Measurements from ENCODE around the gene HIF1A. TPM values are rescaled to one million over a fixed set of nuclear protein-coding genes. Genes with fewer than 3 reads are reported as not detected.

Gene HIF1A
- total and polyA plus RNA-seq, 2 donors (not counting 1 experiment from before 2014, with no cell fraction given), result 44.2 to 261 TPM

DNA sequence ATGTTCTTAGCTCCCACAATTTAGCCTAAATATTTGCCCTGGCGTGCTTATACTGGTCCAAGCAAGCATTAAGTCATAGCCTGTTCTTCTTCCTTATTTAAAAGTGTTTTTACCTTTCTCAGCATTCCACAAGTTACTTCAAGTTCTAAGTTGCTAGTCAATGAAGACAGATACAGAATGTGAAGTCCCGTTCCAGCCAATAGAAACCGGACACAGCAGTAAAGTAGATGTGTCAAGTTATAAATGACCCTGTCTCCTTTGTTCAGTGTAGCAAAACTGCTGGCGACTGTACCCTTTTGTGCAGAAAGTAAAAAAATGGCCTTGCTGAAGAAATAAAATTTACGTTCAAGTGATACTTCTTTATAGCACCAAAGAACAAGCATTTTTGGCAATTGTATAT lies 70.8 kb downstream of the HIF1A start:
- no peaks in the 10 kb centered on the region for H3K27me3 ChIP-seq (replicated peaks in 1 of 4; ENCODE audit: control extremely low read depth in 1 of 4, control insufficient read depth in 3 of 4, insufficient read depth in 4 of 4, low read length in 3 of 4)
- no peak overlapping the region for H3K9ac ChIP-seq (ENCODE audit: low read length)
- no peaks in the 10 kb centered on the region for H4K20me1 ChIP-seq (ENCODE audit: control insufficient read depth, insufficient read depth, low read length, poor library complexity, severe bottlenecking)
- Mint-ChIP-seq H3K27me3 (no peaks in the 10 kb centered on the region), H3K27ac (no peak overlapping the region), H3K4me3 (no peak overlapping the region), H3K9me3 (ENCODE audit: insufficient read depth) (no peaks in the 10 kb centered on the region), H3K4me1 (peaks cover 34% of the 10 kb centered on the region)
- TF ChIP-seq EZH2 (IDR thresholded peaks at IDR 0.05; ENCODE audit: borderline replicate concordance, insufficient read depth, low read depth, low read length, poor library complexity, severe bottlenecking), result no peak
- intact Hi-C loops (cut with micrococcal nuclease), result no loop called here
- DNase-seq (no peak), ATAC-seq (ENCODE audit: low read depth) (no peak)
- POLR2A ChIA-PET, result no interaction called here
- 100% methylated on average over 2 of the region's 5 CpGs for WGBS (ENCODE audit: insufficient coverage)
- H3K4me1 ChIP-seq (ENCODE audit: control insufficient read depth in 2 of 2, insufficient read depth in 2 of 2, low read length in 2 of 2), result peaks cover 19 to 22% of the 10 kb centered on the region in 2 donors
- H3K79me2 ChIP-seq (ENCODE audit: control insufficient read depth, insufficient read depth, low read length), result peaks cover 21% of the 10 kb centered on the region
- H3K4me2 ChIP-seq (replicated peaks; ENCODE audit: low read depth, low read length, poor library complexity, severe bottlenecking), result no peak overlapping the region
- CTCF ChIA-PET, result interaction anchor here (1.6 kb wide), 1 partner anchor 13 kb away, joined by 3 read pairs; no protein-coding TSS in a partner anchor
- peaks cover 5 to 18% of the 10 kb centered on the region in 2 experiments for H3K36me3 ChIP-seq (replicated peaks in 1 of 2; ENCODE audit: control extremely low read depth in 1 of 2, control insufficient read depth in 1 of 2, extremely low read depth in 1 of 2, insufficient read depth in 2 of 2, low read length in 1 of 2)
- H3K27ac ChIP-seq (ENCODE audit: low read length in 2 of 2), result no peak overlapping the region
- H2AFZ ChIP-seq (ENCODE audit: insufficient read depth, low read depth, low read length, poor library complexity, severe bottlenecking), result no peak overlapping the region
- no peak overlapping the region for H3K4me3 ChIP-seq (ENCODE audit: control extremely low read depth in 1 of 5, extremely low read depth in 1 of 5, insufficient read depth in 1 of 5, low read depth in 2 of 5, low read length in 4 of 5)
- H3K9me3 ChIP-seq (ENCODE audit: control extremely low read depth in 1 of 3, control insufficient read depth in 2 of 3, insufficient read depth in 1 of 3, low read length in 2 of 3), result no peaks in the 10 kb centered on the region

DNA sequence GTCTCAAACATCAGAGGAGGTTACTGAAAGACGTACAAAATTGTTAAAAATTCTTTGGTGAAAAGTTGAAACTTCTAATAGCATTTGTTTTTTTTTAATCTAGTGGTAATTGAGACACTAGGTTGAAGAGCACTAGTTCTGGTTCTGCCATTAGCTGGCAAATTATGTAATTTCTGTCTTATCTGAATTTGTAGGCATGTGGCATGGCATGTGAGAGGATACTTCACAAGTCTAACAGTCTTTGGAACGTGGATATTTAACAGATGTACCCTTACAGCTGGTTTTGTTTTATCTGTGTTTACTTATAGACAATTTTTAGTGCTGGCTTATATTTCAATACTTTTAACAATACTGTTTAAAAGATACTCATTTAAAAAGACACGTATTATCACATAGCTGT lies 72.9 kb downstream of the HIF1A start:
- no peaks in the 10 kb centered on the region for H3K9me3 Mint-ChIP-seq (ENCODE audit: insufficient read depth)
- ATAC-seq (ENCODE audit: low read depth) (no peak), DNase-seq (no peak)
- Histone ChIP-seq H3K9me3 (ENCODE audit: control extremely low read depth in 1 of 3, control insufficient read depth in 2 of 3, insufficient read depth in 1 of 3, low read length in 2 of 3) (no peaks in the 10 kb centered on the region), H2AFZ (ENCODE audit: insufficient read depth, low read depth, low read length, poor library complexity, severe bottlenecking) (no peak overlapping the region), H3K27ac (ENCODE audit: low read length in 2 of 2) (no peak overlapping the region), H4K20me1 (ENCODE audit: control insufficient read depth, insufficient read depth, low read length, poor library complexity, severe bottlenecking) (no peaks in the 10 kb centered on the region), H3K4me1 (ENCODE audit: control insufficient read depth in 2 of 2, insufficient read depth in 2 of 2, low read length in 2 of 2) (peaks cover 4 to 13% of the 10 kb centered on the region in 2 donors), H3K4me3 (ENCODE audit: control extremely low read depth in 1 of 5, extremely low read depth in 1 of 5, insufficient read depth in 1 of 5, low read depth in 2 of 5, low read length in 4 of 5) (no peak overlapping the region), H3K36me3 (replicated peaks in 1 of 2; ENCODE audit: control extremely low read depth in 1 of 2, control insufficient read depth in 1 of 2, extremely low read depth in 1 of 2, insufficient read depth in 2 of 2, low read length in 1 of 2) (peaks cover 5 to 28% of the 10 kb centered on the region in 2 experiments), H3K27me3 (replicated peaks in 1 of 4; ENCODE audit: control extremely low read depth in 1 of 4, control insufficient read depth in 3 of 4, insufficient read depth in 4 of 4, low read length in 3 of 4) (no peaks in the 10 kb centered on the region), H3K9ac (ENCODE audit: low read length) (no peak overlapping the region), H3K79me2 (ENCODE audit: control insufficient read depth, insufficient read depth, low read length) (peaks cover 11% of the 10 kb centered on the region), H3K4me2 (replicated peaks; ENCODE audit: low read depth, low read length, poor library complexity, severe bottlenecking) (no peak overlapping the region)
- H3K4me1 Mint-ChIP-seq, result peaks cover 20% of the 10 kb centered on the region
- ChIA-PET CTCF (no interaction called here), POLR2A (no interaction called here)
- no peak overlapping the region for H3K4me3 Mint-ChIP-seq
- H3K27ac Mint-ChIP-seq, result no peak overlapping the region
- TF ChIP-seq, protein P1, sequence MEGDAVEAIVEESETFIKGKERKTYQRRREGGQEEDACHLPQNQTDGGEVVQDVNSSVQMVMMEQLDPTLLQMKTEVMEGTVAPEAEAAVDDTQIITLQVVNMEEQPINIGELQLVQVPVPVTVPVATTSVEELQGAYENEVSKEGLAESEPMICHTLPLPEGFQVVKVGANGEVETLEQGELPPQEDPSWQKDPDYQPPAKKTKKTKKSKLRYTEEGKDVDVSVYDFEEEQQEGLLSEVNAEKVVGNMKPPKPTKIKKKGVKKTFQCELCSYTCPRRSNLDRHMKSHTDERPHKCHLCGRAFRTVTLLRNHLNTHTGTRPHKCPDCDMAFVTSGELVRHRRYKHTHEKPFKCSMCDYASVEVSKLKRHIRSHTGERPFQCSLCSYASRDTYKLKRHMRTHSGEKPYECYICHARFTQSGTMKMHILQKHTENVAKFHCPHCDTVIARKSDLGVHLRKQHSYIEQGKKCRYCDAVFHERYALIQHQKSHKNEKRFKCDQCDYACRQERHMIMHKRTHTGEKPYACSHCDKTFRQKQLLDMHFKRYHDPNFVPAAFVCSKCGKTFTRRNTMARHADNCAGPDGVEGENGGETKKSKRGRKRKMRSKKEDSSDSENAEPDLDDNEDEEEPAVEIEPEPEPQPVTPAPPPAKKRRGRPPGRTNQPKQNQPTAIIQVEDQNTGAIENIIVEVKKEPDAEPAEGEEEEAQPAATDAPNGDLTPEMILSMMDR (IDR thresholded peaks at IDR 0.05), result no peak
- TF ChIP-seq EZH2 (IDR thresholded peaks at IDR 0.05; ENCODE audit: borderline replicate concordance, insufficient read depth, low read depth, low read length, poor library complexity, severe bottlenecking), result no peak
- intact Hi-C loops (cut with micrococcal nuclease), result no loop called here
- 100% methylated on average over 1 of the region's 3 CpGs for WGBS (ENCODE audit: insufficient coverage)
- H3K27me3 Mint-ChIP-seq, result no peaks in the 10 kb centered on the region

Measured in B cell (primary cell).